Fibroblast of gingiva (primary cell): Measurements from ENCODE around the gene FTCD.
"Not testable (repeated sequence)": the region's sequence is repeated elsewhere in the genome, so short reads cannot be mapped to it uniquely, and the experiment has no call there.

Source experiments
- DNase-seq: peaks from one replicate; pipeline ENCODE4 v3.0.0-alpha.2; 2011; ENCODE audit warnings: low read depth

FTCD gene

DNA sequence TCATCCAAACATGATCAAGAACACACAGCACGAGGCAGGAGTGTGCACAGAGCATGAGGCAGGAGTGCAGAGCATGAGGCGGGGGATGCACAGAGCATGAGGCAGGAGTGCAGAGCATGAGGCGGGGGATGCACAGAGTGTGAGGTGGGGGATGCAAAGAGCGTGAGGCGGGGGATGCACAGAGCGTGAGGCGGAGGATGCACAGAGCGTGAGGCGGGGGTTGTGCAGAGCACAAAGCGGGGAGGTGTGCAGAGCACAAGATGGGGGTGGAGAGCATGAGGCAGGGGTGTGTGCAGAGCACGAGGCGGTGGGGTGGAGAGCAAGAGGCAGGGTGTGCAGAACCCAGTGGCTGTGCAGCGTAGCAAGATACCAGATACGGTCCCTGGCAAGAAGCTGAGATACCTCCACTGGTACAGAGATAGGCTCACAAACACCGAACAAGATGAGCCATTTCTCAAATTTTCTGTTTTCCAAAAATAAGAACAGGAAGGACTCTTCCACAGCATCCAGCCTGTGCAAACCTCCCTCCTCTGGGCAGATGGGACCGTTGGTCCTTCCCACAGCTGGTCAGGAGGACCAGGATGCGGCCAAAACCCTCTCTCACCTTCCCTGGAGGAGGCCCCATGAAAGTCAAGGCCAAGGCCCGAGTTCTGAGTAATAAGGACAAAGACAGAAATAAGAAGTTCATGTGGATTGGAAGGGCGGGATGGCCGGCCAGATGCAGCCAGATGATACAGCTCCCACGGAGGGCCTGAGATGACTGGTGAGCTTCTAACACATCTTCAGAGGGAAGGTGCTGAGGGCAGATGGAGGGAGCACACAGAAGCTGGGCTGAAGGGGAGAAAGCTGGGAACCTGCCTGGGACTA, 16.9 kb upstream of the FTCD start:
- DNase-seq, result no peak

DNA sequence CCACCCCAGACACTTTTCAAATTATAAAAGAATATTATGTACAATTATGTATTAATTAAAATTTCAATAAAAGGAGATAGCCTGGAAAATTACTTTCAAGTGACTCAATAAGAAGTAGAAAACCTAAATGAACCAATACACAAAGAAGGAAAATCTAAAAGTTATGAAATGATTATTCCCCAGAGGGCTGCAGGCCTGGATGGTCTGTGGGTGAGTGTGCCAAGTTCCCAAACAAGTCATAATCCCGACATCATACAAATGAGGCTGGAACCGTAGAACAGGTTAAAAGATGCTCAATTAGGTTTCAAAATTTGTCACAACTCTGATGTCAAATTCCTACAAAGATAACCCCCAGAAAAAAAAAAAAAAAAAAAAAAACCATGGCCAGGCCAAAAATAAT, 16.2 kb upstream of the FTCD start:
- DNase-seq, result peak; percentile 38

DNA sequence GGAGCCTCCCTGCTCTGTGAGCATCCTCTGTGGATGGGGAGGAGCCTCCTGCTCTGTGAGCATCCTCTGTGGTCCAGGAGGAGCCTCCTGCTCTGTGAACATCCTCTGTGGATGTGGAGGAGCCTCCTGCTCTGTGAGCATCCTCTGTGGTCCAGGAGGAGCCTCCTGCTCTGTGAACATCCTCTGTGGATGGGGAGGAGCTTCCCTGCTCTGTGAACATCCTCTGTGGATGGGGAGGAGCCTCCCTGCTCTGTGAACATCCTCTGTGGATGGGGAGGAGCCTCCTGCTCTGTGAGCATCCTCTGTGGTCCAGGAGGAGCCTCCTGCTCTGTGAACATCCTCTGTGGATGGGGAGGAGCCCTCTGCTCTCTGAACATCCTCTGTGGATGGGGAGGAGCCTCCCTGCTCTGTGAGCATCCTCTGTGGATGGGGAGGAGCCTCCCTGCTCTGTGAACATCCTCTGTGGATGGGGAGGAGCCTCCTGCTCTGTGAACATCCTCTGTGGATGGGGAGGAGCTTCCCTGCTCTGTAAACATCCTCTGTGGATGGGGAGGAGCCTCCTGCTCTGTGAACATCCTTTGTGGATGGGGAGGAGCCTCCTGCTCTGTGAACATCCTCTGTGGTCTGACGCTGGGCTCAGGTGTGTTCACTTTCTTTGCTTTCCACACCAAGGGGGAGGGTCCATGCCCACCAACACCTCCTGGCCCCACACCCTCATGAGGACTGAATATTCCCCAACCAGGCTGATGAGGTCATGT, 15.2 kb upstream of the FTCD start:
- not testable (repeated sequence) for DNase-seq

DNA sequence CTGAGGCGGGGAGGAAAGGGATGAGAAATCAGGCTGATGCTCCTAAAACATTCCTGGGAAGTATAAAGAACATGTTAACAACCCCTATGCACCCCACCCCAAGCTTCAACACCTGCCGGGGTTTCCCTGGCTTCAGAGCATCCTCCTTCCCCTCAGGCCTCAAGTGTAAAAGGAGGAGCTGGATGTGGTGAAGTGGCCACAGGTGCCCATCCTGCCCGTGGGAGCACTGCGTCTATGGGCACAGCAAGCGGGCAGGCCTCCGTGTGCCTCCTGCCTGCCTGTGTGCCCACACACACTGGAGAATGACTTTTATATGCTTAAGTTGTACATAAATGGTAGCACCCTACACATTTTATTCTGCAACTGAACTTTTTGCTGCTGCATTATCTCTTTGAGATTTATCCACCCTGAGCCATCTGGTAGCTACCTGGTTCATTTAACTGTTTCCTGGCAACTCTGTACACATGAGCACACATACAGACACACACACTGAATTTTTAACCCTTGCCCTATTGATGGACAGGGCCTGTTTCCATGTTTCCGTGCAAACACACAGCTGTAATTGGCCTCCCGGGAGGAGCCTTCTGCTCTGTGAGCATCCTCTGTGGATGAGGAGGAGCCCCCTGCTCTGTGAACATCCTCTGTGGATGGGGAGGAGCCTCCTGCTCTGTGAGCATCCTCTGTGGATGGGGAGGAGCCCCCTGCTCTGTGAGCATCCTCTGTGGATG, 13.4 kb upstream of the FTCD start:
- no peak for DNase-seq

DNA sequence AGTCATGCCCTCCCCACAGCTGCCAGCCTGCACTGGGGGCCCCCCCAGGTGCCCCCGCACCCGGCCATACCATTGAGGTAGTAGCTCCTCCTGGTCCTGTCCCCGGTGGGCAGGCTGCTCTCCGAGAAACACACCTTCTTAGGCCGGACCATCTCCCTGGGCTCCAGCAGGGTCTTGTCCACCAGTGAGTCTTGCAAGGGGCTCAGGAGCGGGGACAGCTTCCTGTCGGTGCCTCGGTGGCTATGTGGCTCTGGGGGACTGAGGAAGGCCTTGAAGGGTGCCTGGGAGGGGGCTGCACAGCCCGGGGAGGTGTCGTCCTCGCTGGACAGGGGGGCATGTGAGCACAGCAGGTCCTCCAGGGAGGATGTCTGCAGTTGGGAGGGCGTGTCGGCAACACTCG, 12.9 kb upstream of the FTCD start:
- DNase-seq, result no peak

DNA sequence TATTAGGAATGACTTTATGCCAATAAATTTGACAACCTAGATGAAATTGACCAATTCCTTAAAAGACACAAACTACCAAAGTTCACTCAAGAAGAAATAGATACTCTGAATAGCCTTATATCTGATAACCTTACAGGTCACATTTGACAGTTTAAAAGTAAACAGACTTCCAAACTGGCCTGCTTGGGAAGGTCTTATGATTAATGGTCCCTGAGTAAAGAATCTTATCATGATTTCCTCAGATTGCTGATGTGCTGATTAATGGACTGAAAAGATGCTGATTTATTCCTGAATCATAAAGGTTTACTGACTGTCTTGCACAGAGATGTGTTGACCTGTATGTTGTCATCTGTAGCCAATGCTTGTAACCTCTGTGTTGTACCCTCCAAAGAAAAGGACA, 9.7 kb upstream of the FTCD start:
- no peak for DNase-seq

DNA sequence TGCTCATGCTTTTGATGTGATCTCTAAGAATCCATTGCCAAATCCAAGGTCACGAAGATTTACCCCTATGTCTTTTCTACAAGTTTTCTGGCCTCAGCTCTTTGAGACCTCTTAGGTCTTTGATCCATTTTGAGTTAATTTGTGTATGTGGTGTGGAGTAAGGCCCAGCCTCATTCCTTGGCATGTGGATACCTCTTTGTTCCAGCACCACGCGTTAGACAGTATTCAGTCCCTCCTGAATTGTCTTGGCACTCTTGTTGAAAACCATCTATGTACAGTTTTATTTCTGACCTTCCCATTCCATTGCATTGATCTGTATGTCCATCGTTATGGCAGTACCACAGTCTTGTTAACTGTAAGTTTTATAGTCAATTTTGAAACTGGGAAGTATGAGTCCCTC, 8.0 kb upstream of the FTCD start:
- DNase-seq, result no peak

DNA sequence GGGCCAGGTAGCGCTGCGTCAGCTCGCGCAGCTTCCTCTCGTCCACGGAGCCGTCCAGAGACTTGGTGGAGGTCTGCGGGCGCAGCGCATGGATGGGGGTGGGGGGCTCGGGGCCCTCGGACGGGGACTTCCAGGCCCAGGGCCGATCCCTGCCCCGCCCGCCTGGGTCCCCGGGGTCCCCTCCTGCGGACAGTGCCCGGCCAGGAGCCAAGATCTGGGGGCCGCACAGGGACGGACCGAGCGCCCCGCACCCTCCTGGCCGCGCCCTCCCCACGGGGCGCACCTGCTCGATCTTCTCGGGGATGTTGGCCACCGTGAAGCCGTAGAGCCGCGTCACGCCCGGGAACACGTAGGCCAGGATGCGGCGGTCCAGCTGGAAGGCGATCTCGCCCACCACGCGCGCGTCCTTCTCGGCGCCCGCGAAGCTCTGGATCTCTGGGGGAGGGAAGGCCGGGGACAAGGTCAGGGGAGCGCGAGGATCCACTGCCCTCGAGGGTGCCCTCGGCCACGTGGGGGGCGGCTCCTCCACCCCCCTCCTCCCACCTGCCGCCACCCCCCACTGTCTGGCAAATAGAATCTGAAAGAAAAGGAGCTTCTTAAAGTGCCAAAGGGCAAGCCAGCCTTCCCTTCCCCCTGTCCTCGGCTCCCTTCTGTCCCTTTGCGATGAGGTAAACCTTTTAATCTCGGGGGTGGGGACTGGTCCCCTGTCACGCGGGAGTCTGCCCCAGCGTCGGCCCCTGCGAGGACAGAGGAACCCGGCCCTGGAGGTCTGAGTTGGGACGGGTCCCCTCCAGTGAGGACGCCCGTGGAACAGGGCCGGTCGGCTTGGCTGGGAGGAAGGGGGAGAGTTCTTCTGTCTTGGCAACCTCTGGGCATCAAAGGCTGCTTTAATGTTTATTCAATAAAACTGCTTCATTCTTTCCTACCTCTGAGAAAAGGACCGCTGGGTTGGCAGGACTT, 6.5 kb upstream of the FTCD start:
- DNase-seq, result no peak

DNA sequence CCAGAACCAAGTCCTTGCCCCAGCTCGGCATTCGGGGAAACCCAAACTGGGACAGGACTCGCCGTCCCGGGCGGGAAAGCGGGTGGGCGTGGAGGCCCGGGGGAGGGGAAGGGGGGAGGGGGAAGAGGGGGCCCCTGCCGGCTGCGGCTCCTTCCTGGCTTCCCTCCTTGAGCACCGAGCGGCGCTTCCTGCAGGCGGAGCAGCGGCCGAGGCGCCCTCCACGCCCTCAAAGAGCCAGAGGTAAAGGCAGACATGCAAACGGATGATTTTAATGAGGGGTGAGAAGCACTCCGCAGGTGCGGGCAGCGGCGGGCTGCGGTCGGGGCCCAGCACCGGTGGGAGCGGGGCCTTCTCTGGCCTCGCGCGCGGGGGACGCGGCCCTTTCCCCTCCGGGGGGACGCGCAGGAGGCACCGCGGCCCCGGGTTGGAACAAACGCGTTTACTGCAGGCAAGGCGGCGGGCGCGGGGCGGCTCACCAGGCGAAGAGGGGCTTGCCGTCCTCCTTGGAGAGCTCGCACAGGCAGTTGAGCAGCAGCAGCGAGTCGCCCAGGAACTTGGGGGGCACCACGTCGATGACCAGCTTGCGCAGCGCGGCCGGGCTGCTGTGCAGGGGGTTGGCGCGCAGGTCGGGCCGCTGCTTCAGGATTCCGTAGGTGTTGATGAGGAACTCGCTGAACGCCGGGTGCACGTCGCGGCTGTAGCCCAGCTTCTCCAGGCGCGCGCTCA, 5.7 kb upstream of the FTCD start:
- DNase-seq, result no peak

DNA sequence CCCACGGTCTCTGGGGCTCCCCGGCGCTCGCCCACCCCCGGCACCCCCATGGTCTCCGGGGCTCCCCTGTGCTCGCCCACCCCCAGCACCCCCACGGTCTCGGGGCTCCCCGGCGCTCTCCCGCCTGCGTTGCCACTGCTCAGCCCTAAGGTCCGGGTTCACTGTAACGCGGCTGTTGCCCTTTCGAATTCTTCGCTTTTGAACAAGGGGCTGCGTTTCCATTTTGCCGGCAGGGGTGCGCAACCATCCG, 5.2 kb upstream of the FTCD start:
- no peak for DNase-seq

DNA sequence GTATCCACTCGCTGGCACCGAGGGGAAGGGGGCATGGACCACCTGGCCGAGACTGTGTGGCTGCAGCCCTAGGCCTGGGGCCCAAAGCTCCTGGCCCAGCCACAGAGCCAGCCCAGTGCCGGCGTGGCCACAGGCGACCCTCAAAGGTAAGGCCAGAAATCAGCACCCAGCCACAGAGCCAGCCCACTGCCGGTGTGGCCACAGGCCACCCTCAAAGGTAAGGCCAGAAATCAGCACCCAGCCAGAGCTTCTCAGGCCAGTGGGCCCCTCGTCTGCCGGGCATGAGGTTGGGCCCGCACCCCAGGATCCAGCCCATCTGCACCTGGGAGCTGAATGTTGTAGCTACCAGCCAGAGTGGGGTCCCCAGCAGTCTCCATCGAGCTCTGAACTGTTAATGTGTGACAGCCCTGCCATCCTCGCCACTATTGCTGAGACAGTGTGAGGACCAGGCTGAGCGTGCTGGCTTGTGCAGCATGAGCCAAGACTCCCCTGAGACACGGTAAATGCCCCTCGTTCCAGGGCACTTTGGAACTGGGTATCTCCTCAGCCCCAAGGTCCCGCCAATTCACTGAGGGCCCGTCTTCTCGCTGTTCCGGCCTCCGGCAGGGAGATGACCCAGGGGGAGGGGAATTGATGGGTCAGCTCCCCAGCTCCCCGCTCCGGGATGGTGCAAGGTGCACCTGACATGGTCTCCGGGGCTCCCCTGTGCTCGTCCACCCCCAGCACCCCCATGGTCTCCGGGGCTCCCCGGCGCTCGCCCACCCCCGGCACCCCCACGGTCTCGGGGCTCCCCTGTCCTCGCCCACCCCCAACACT, 4.7 kb upstream of the FTCD start:
- no peak for DNase-seq

DNA sequence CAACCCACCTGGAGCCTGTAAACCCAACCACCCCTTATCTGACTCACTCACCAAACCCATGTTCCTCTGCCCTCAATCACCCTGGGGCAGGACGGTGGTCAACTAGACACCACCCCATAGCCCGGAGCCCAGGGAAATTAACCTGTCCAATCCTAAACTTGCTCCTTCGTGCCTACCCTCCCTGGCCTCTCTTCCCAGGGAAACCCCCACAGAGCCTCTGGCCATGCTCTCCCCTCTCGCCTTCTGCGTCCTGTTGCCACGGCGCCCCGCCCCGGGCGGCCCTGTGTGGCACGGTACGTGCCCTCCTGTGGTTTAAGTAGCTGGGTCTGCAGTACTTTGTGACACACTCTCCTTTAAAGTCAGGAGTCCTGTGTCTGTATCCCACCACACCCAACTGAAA, 4.0 kb upstream of the FTCD start:
- DNase-seq, result no peak

DNA sequence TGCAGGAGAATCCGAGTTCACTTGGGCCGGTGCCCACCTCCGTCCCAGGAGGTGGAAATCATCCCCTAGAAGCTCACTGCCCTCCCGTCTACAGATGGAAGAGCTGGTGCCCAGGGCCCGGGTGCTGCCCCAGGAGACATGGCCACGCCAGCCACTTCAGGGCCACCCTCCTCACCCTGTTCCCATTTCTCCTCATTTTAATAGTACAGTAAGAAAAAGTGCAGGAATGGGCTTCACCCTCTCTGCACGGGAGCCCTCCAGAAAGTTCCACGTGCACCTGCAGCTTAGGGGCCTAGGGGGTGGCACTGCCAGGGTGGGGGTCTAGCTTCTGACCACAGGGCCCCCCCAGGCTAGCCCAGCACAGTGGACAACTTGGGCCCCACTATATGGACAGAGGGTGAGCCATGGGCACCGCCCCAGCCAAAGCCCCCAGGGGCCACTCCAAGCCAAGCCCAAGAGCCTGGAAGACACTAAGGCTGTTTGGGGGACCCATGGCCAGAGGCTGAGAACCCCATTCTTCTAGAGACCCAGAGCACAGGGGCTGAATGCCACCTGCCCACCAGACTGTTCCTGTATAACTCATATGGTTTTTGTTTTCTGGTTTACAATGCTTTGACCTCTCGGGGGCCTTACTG, 3.4 kb upstream of the FTCD start:
- no peak for DNase-seq

DNA sequence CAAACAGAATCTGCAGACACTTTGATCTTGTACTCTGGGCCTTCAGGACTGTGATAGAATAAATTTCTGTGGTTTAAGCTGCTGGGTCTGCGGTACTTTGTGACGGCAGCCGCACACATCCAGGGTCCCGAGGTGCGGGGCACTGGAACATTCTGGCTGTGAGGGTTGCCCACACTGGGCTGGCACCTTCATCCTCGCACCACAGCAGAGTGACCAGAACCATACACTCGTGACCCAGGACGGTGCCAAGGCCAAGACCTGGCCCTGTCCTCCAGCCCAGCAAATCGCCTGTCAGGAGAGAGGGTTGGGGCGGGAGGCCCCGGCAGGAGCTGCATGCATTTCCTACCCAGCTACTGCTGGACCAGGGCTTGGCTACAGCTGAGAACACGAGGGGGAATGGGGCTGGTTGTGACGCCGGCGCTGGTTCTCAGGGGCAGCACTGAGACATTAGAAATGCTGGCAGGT, 2.6 kb upstream of the FTCD start:
- DNase-seq, result no peak

DNA sequence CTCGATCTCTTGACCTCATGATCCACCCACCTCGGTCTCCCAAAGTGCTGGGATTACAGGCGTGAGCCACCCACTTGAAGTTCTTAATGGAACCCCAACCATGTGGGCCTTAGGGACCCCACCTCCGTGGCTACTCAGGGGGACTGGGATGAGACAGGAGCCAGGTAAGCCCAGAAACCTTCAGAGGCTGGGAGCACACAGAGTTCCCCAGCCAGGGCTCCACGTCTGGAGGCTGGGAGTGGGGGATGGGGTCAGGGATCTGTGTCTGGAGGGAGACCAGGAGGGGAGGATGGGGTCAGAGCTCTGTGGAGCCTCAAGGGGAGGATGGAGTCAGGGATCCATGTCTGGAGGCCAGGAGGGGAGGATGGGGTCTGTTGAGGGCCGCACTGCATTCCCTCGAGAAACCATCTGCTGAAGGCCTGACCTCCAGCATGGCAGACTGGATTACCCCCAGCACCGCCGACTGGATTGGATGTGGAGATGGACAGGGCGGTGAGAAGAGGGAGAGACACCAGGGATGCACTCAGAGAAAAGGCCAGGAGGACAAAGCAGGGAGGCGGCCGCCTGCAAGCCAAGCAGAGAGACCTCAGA, 2.1 kb upstream of the FTCD start:
- no peak for DNase-seq

DNA sequence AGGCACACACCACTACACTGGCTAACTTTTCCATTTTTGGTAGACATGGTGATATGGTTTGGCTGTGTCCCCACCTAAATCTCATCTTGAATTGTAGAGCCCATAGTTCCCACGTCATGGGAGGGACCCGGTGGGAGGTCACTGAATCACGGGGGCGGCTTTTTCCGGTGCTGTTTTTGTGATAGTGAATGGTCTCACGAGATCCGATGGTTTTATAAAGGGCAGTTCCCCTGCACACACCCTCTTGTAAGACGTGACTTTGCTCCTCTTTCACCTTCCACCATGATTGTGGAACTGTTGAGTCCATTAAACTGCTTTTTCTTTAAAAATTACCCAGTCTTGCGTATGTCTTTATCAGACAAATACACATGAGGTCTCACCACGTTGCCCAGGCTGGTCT, 1.3 kb upstream of the FTCD start:
- DNase-seq, result no peak

DNA sequence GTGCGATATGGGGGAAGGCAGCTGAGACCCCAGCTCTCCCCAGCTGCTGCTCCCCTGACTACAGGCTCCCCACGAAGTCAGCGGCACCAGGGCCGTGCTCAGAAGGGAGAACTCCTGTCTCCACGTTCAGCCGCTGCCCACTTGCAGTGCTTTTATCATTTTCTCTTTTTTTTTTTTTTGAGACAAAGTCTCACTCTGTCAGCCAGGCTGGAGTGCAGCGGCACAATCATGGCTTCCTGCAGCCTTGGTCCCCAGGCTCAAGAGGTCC, 933 bp upstream of the FTCD start:
- no peak for DNase-seq

DNA sequence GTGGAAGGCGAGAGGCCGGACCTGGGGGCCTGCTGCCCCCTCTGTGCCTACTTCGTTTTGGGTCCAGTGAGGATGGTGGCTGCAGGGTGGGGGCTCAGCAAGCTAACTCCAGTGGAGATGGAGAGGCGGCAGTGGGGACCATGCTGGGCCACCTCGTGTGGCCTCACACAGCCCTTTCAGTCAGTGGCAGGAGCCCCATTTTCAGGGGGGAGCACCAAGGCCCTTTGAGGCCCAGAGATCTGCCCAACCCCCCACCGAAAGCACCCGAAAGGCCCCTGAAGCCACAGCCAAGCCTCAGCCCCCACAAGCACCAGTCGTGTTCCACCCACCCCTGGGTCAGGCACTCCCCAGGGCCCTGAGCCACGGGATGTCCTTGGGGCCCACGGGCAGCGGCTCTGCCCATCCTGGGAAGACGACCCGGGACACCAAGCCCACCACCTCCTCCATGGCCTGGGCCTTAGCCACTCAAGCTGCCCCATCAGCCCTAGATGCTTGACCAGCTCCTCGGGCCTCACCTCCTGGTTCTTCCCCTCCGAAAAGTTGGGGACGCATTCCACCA, 345 bp downstream of the FTCD start:
- no peak for DNase-seq

DNA sequence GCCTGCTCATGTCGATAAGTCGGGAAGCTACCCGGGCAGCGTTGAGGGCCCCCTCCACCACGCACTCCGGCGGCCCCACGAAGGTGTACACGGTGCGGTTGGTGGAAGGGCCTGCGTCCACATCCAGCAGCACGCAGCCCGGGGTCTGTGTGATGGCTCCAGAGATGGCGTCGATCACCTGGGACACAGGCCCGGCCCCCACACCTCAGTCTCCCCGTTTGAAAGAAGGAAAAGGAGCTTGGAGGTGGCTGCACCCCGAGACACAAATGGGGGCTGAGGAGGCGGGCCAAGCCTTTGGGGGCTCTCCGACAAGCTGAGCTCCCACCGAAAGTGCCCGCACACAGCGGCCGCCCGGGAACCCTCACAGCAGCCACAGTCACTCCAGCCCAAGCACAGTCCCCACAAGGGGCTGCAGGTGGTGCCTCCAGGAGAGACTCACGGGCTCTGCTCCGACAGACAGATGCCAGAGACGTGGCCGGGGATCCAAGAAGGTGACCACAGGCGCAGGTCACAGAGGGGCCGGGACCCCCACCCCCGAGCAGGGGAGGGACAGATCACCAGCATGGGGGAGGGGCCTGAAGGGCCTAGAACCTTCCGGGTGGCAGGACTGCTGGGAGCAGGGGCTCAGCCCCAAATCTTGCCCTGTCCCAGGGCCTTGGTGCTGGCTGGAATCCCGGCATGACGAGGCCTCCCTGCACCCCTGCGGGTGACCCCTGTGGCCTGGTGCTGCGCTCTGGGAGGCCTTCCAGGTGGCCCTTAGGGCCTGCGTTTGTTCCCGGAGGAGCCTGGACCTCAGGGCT, 1.0 kb downstream of the FTCD start:
- no peak for DNase-seq
